GDM1 (cell line): Measurements from ENCODE around the gene SLC25A28.

Experiments used
- DNase-seq: peaks from one replicate; lab custom pipeline; 2025; lab: John Stamatoyannopoulos, UW

The SLC25A28 gene

GRCh38 chr10:99619851-99620710 lies at the start of gene SLC25A28:
TSS of gene SLC25A28 (minus strand) at chr10:99620439. CDS start at chr10:99620335, 104 bp downstream.
- peak; percentile 99 for DNase-seq

- no peak for DNase-seq
These were observed 47.0 kb upstream of the SLC25A28 start for GRCh38 chr10:99667108-99667751.

- DNase-seq: no peak
These were observed 45.1 kb upstream of the SLC25A28 start for GRCh38 chr10:99665304-99665703.

- DNase-seq: no peak
These were observed 41.1 kb upstream of the SLC25A28 start for GRCh38 chr10:99661377-99661763.

GRCh38 chr10:99660662-99661376 lies 40.6 kb upstream of the SLC25A28 start:
- DNase-seq: no peak

GRCh38 chr10:99659868-99660366 lies 39.7 kb upstream of the SLC25A28 start:
- DNase-seq: no peak

- DNase-seq: peak; percentile 82
These were observed 39.0 kb upstream of the SLC25A28 start, which contains the start of gene ENTPD7 for GRCh38 chr10:99659031-99659867. TSS of gene ENTPD7 (plus strand) at chr10:99659509. CDS start at chr10:99659957, 448 bp downstream.

- no peak for DNase-seq
These were observed 38.4 kb upstream of the SLC25A28 start for GRCh38 chr10:99658622-99659030.

GRCh38 chr10:99656199-99657064 lies 36.2 kb upstream of the SLC25A28 start:
- no peak for DNase-seq

- DNase-seq: no peak
These were observed 34.3 kb upstream of the SLC25A28 start for GRCh38 chr10:99654390-99655175.

- DNase-seq: no peak
These were observed 32.7 kb upstream of the SLC25A28 start for GRCh38 chr10:99652800-99653390.

GRCh38 chr10:99648717-99649116 lies 28.5 kb upstream of the SLC25A28 start:
- no peak for DNase-seq

- DNase-seq: no peak
These were observed 27.4 kb upstream of the SLC25A28 start for GRCh38 chr10:99647601-99648151.

- DNase-seq: no peak
These were observed 13.6 kb upstream of the SLC25A28 start for GRCh38 chr10:99633832-99634231.

- DNase-seq: no peak
These were observed 11.3 kb upstream of the SLC25A28 start for GRCh38 chr10:99631496-99631895.

- no peak for DNase-seq
These were observed 10.8 kb upstream of the SLC25A28 start for GRCh38 chr10:99630991-99631390.

GRCh38 chr10:99630433-99630832 lies 10.2 kb upstream of the SLC25A28 start:
- DNase-seq: peak; percentile 49

- DNase-seq: no peak
These were observed 9.4 kb upstream of the SLC25A28 start for GRCh38 chr10:99629625-99629978.
